Measurements from ENCODE around the gene FDX2. TPM values are rescaled to one million over a fixed set of nuclear protein-coding genes. Genes with fewer than 3 reads are reported as not detected.

FDX2 gene
- polyA plus RNA-seq, 1 donor from 2014 or later, result 82.7 TPM

GRCh38 chr19:10289836-10290356 is 25.9 kb downstream of the FDX2 start, which contains the start of gene ICAM5:
ICAM5 (plus strand) TSS chr19:10289952; CDS start chr19:10290044, 92 bp downstream.
- peak within 1 kb of the TSS; percentile 66 for H3K4me3 ChIP-seq (ENCODE audit: low read length)
- peaks cover 97% of the 10 kb centered on the region for H3K27me3 ChIP-seq (ENCODE audit: insufficient read depth, low read depth, low read length)
- H4K20me1 ChIP-seq (ENCODE audit: insufficient read depth), result no peaks in the 10 kb centered on the region
- H3K9me2 ChIP-seq (ENCODE audit: insufficient read depth, low read length), result no peaks in the 10 kb centered on the region
- H3K27ac ChIP-seq (ENCODE audit: low read length), result no peak within 1 kb of the TSS
- H3F3A ChIP-seq (ENCODE audit: insufficient read depth, low read length, poor library complexity, severe bottlenecking), result no peaks in the 10 kb centered on the region
- no peaks in the 10 kb centered on the region for H3K36me3 ChIP-seq (ENCODE audit: insufficient read depth, low read length)
- no peaks in the 10 kb centered on the region for H3K9me3 ChIP-seq (ENCODE audit: low read length)
- H3K9ac ChIP-seq (ENCODE audit: low read length), result peak within 1 kb of the TSS; percentile 36
- TF ChIP-seq EZH2 (IDR thresholded peaks at IDR 0.05; ENCODE audit: borderline replicate concordance, insufficient read depth, low read length, poor library complexity, severe bottlenecking) (peak; percentile 28), MXI1 (conservative IDR thresholded peaks at IDR 0.05; ENCODE audit: poor library complexity, severe bottlenecking) (no peak)
- H3K79me2 ChIP-seq (replicated peaks; ENCODE audit: insufficient read depth, low read length), result no peaks in the 10 kb centered on the region
- peak within 1 kb of the TSS; percentile 8 for H2AFZ ChIP-seq (ENCODE audit: low read depth, low read length)
- H3K4me2 ChIP-seq (ENCODE audit: low read length), result peak within 1 kb of the TSS; percentile 52

GRCh38 chr19:10289167-10289835 is 26.5 kb downstream of the FDX2 start:
- Histone ChIP-seq H3K27me3 (ENCODE audit: insufficient read depth, low read depth, low read length) (peaks cover 92% of the 10 kb centered on the region), H4K20me1 (ENCODE audit: insufficient read depth) (no peaks in the 10 kb centered on the region), H3K27ac (ENCODE audit: low read length) (no peak overlapping the region), H2AFZ (ENCODE audit: low read depth, low read length) (no peak overlapping the region), H3K9me2 (ENCODE audit: insufficient read depth, low read length) (no peaks in the 10 kb centered on the region), H3K36me3 (ENCODE audit: insufficient read depth, low read length) (no peaks in the 10 kb centered on the region), H3F3A (ENCODE audit: insufficient read depth, low read length, poor library complexity, severe bottlenecking) (no peaks in the 10 kb centered on the region), H3K9me3 (ENCODE audit: low read length) (no peaks in the 10 kb centered on the region), H3K4me2 (ENCODE audit: low read length) (peak overlapping the region; percentile 52), H3K9ac (ENCODE audit: low read length) (peak overlapping the region; percentile 36), H3K4me3 (ENCODE audit: low read length) (peak overlapping the region; percentile 66), H3K79me2 (replicated peaks; ENCODE audit: insufficient read depth, low read length) (no peaks in the 10 kb centered on the region)
- TF ChIP-seq TAF1 (IDR thresholded peaks at IDR 0.05; ENCODE audit: low read depth) (no peak), MXI1 (conservative IDR thresholded peaks at IDR 0.05; ENCODE audit: poor library complexity, severe bottlenecking) (peak; percentile 89)

GRCh38 chr19:10288662-10289166 is 27.1 kb downstream of the FDX2 start:
- no peaks in the 10 kb centered on the region for H3K36me3 ChIP-seq (ENCODE audit: insufficient read depth, low read length)
- no peaks in the 10 kb centered on the region for H3K79me2 ChIP-seq (replicated peaks; ENCODE audit: insufficient read depth, low read length)
- H3F3A ChIP-seq (ENCODE audit: insufficient read depth, low read length, poor library complexity, severe bottlenecking), result no peaks in the 10 kb centered on the region
- H3K9me2 ChIP-seq (ENCODE audit: insufficient read depth, low read length), result no peaks in the 10 kb centered on the region
- no peaks in the 10 kb centered on the region for H4K20me1 ChIP-seq (ENCODE audit: insufficient read depth)
- no peak overlapping the region for H2AFZ ChIP-seq (ENCODE audit: low read depth, low read length)
- no peak overlapping the region for H3K9ac ChIP-seq (ENCODE audit: low read length)
- H3K27ac ChIP-seq (ENCODE audit: low read length), result no peak overlapping the region
- H3K4me2 ChIP-seq (ENCODE audit: low read length), result peak overlapping the region; percentile 52
- peaks cover 86% of the 10 kb centered on the region for H3K27me3 ChIP-seq (ENCODE audit: insufficient read depth, low read depth, low read length)
- TF ChIP-seq RAD21 (conservative IDR thresholded peaks at IDR 0.05) (no peak), SMC3 (conservative IDR thresholded peaks at IDR 0.05; ENCODE audit: poor library complexity) (no peak), MXI1 (conservative IDR thresholded peaks at IDR 0.05; ENCODE audit: poor library complexity, severe bottlenecking) (no peak), EP300 (conservative IDR thresholded peaks at IDR 0.05; ENCODE audit: poor library complexity, severe bottlenecking) (no peak), EZH2 (IDR thresholded peaks at IDR 0.05; ENCODE audit: borderline replicate concordance, insufficient read depth, low read length, poor library complexity, severe bottlenecking) (no peak), CTCF (IDR thresholded peaks at IDR 0.05; ENCODE audit: poor library complexity, severe bottlenecking) (no peak), REST (IDR thresholded peaks at IDR 0.05; ENCODE audit: borderline replicate concordance) (no peak), POLR2AphosphoS5 (IDR thresholded peaks at IDR 0.05) (no peak), TAF1 (IDR thresholded peaks at IDR 0.05; ENCODE audit: low read depth) (no peak)
- H3K4me3 ChIP-seq (ENCODE audit: low read length), result peak overlapping the region; percentile 66
- no peaks in the 10 kb centered on the region for H3K9me3 ChIP-seq (ENCODE audit: low read length)

Data from neural cell (in vitro differentiated cells).